GM10266 (cell line): Measurements from ENCODE around the gene CRACR2A.

Source experiments
- DNase-seq: peaks from one replicate; pipeline ENCODE4 v3.0.0; 2012; ENCODE audit errors: extremely low spot score
- CTCF ChIP-seq: IDR thresholded peaks from 2 replicates; pipeline ENCODE4 v1.5.1; 2012; ENCODE audit warnings: mild to moderate bottlenecking, low read depth; ENCODE audit not compliant: control insufficient read depth, insufficient read depth; ENCODE audit errors: missing control alignments

Gene CRACR2A

GRCh38 chr12:3580094-3580749, 172.7 kb downstream of the CRACR2A start:
- TF ChIP-seq CTCF = no peak

GRCh38 chr12:3579446-3580093, 173.3 kb downstream of the CRACR2A start:
- DNase-seq = no peak
- TF ChIP-seq CTCF = no peak

More at GRCh38 chr12:3580094-3580749, 172.7 kb downstream of the CRACR2A start:
- no peak for DNase-seq

GRCh38 chr12:3578557-3578956, 174.4 kb downstream of the CRACR2A start:
- no peak for TF ChIP-seq CTCF
- no peak for DNase-seq

- DNase-seq = no peak
- TF ChIP-seq CTCF = no peak
Measured at GRCh38 chr12:3576891-3577290, 176.0 kb downstream of the CRACR2A start.

GRCh38 chr12:3574986-3575385, 177.9 kb downstream of the CRACR2A start:
- no peak for DNase-seq
- no peak for TF ChIP-seq CTCF

- no peak for DNase-seq
- TF ChIP-seq CTCF = no peak
Measured at GRCh38 chr12:3572560-3572959, 180.3 kb downstream of the CRACR2A start.

- no peak for DNase-seq
- TF ChIP-seq CTCF = no peak
Measured at GRCh38 chr12:3571724-3572123, 181.2 kb downstream of the CRACR2A start.
